ENCODE data around the gene CERS6.
"Not testable (repeated sequence)": the region's sequence is repeated elsewhere in the genome, so short reads cannot be mapped to it uniquely, and the experiment has no call there.

Gene CERS6

DNA sequence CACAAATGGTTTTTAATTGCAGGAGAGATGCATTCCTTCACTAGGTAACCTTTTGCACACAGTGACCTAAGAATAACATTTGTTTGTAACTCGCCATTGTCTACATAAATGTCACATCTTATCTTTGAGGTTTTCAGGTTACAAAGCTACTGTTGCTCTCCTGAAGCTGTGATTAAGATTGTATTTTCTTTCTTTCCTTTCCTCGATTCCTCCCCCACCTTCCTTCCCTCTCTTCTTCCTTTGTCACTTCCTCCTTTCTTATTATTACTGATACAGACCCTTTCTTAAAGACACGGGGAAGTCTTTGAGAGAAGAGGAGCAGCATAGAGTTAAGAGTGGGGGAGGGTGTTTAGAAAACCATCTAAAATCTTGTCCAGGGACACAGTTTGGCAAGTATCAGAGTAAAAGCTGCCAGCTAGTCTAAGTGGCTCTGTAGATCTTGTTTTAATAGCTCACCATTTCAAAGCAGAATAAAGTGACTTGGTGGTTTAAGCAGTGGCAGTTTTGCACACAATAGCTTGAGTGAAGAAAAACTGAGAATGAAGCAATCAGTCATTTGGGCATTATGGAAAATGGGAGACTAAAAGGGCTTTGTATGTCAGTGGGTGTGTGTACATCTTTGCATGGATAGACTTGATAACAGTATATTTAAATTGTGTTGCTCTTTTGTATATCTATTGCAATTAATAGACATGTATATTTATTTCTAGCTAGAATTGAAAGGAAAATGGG lies 10.9 kb downstream of the CERS6 start:
- peak; percentile 91 for FAIRE-seq

GRCh38 chr2:168467729-168468128 lies 11.7 kb downstream of the CERS6 start:
- DNase-seq (ENCODE audit: insufficient read length, low spot score) (no peak), FAIRE-seq (no peak)

More for the DNA sequence above, 10.9 kb downstream of the CERS6 start:
- no peak for DNase-seq (ENCODE audit: insufficient read length, low spot score)

GRCh38 chr2:168468354-168468753 lies 12.3 kb downstream of the CERS6 start:
- FAIRE-seq (peak; percentile 57), DNase-seq (ENCODE audit: insufficient read length, low spot score) (no peak)

- DNase-seq (ENCODE audit: insufficient read length, low spot score) (no peak), FAIRE-seq (peak; percentile 95)
These were observed 13.4 kb downstream of the CERS6 start for GRCh38 chr2:168469281-168469988.

- DNase-seq (ENCODE audit: insufficient read length, low spot score) = no peak
- peak; percentile 90 for FAIRE-seq
These were observed 14.5 kb downstream of the CERS6 start for GRCh38 chr2:168470320-168471162.

DNA sequence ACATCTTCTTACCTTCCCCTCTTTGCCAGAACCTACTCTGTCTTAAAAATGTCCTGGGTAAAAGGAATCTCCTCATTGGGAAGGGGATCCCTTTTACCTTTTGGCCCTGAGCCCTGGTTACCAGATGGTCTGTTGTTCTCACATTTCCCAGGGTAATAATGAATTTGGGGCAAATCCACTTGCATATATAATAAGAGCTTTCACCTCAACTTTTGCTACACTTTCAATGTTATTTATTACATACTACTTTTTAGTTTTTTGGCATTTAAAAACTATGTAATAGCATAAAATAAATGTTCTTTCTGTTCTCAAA lies 15.0 kb downstream of the CERS6 start:
- FAIRE-seq (no peak), DNase-seq (ENCODE audit: insufficient read length, low spot score) (no peak)

DNA sequence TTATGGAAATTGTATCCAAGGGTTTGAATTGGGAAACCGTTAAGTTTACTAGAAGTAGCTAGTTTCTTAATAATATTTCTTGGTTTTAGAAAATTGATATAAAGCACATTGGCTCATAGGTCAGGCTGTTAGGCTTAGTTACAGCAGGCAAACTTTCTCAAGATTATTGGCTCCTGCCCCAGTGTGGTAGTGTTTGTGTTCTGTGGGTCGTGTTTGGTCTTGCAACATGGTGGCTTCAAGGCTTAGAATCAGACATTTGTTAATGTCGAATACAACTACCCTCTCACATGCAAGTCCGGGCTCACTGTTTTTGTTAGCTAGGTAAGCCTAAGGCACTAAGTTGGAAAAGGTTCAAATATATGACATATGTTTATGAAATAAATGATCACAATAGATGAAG lies 19.6 kb downstream of the CERS6 start:
- DNase-seq (ENCODE audit: insufficient read length, low spot score) = no peak
- FAIRE-seq = no peak

DNA sequence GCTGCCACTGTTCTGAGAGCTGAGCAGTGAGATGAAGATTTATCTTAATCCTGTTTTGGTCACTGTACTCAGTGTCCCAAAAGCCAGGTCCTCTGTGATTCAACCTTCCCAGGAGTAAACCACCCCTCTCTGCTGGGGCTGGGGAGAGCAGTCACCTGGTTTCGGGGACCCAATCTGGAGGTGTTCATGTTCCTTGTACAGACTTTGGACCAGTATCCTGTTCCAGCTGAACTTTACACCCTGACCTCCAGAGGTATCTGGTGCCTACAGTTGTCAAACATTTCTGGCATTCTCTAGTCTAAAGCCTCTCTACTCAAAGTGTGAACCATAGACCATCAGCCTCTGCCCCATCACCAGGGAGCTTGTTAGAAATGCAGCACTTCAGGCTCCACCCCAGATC lies 22.1 kb downstream of the CERS6 start:
- DNase-seq (ENCODE audit: insufficient read length, low spot score) (no peak), FAIRE-seq (no peak)

GRCh38 chr2:168480356-168480755 lies 24.3 kb downstream of the CERS6 start:
- DNase-seq (ENCODE audit: insufficient read length, low spot score) (no peak), FAIRE-seq (peak; percentile 8)

GRCh38 chr2:168480825-168481585 lies 24.9 kb downstream of the CERS6 start:
- FAIRE-seq (no peak), DNase-seq (ENCODE audit: insufficient read length, low spot score) (no peak)

DNA sequence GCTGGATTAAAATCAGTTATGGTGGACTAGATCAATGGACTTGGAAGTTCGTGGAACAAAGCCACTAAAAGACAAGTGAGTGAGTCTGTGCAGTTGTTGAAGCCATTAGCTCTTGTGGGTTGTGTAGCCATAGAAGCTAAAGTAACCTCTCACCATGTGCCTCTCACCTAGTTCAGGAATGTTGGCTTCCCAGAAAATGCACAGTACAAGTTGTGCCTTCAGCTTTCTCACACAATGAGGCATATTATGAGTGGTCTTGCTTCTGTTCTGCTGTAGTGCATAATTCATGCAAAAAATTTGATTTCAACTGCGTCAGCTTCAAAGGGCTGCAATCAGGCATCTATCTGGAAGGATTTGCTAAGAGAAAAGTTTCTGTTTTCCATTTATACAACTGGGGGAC lies 26.2 kb downstream of the CERS6 start:
- FAIRE-seq (peak; percentile 45), DNase-seq (ENCODE audit: insufficient read length, low spot score) (no peak)

GRCh38 chr2:168482952-168483831 lies 27.1 kb downstream of the CERS6 start:
- DNase-seq (ENCODE audit: insufficient read length, low spot score) (no peak), FAIRE-seq (no peak)

DNA sequence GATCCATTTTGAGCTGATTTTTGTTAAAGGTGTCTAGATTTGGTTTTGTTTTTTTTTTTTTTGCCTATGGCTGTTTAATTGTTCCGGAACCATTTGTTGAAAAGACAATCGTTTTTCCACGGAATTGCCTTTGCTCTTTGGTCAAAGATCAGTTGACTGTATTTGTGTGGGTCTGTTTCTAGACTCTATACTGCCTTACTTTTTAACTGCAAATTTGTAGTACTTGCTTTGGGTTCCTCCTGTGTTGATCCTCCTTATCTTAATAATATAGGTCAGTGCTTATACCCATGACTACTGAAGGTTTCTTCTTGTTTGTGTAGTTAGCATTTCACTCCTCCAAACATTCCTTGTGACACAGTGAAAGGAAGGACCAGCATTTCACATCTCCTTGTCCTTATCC lies 30.4 kb downstream of the CERS6 start:
- DNase-seq (ENCODE audit: insufficient read length, low spot score) (no peak), FAIRE-seq (peak; percentile 56)

- DNase-seq (ENCODE audit: insufficient read length, low spot score) (peak; percentile 30), FAIRE-seq (peak; percentile 99)
These were observed 34.2 kb downstream of the CERS6 start for GRCh38 chr2:168490015-168490874.

DNA sequence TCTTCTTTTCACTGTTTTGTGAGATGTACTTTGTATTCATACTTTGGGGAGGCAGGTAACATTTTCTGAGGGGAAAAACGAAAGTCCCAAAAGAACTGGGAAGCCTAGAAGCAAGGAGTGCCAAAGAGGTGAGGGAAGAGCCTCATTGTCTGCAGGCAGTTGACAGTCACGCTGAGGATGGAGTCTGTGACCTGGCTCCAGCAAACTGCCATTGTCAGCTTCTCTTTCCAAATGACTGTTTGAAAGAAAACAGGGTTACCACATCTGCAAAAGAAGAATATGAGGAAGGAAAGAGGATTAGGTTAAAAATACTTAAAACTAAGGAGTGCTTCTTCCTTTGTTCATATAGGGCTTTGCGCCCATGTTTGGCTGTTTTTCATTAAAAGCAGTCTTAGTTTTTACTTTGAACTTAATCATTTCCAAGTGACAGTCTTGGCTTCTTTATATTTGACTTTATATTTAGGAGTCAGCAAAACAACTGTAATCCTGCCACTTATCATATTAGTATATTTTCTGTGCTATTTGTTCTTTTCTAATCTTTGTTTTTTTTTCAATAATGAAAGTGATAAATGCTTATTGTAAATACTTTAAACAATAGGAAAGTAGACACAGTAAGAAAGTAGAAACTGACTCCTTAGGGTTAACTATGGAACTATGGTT lies 35.0 kb downstream of the CERS6 start:
- DNase-seq (ENCODE audit: insufficient read length, low spot score) (no peak), FAIRE-seq (peak; percentile 53)

DNA sequence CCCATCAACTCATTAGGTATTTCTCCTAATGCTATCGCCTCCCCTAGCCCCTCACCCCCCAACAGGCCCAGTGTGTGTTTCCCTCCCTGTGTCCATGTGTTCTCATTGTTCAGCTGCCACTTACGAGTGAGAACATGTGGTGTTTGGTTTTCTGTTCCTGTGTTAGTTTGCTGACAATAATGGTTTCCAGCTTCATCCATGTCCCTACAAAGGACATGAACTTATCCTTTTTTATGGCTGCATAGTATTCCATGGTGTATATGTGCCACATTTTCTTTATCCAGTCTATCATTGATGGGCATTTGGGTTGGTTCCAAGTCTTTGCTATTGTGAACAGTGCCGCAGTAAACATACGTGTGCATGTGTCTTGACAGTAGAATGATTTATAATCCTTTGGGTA lies 35.7 kb downstream of the CERS6 start:
- FAIRE-seq = not testable (repeated sequence)

DNA sequence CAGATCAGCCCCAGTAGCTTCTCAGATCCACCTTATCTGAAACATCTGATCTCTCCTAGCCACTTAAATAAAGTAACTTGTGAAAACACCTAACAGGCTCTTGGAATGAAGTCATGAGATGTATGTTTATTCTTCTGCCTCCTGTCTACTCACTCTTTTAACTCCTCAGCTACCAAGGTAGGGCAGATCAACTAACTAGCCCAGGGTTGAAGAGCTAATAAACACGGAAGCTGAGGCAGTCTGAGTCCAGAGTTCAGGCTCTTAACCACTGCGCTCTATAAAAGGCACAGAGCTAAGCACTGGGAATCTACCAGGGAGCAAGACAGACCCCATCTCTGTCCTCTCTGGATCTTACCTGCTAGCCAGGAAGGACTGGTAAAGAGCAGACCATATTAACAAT lies 37.1 kb downstream of the CERS6 start:
- not testable (repeated sequence) for DNase-seq (ENCODE audit: insufficient read length, low spot score)
- FAIRE-seq = peak; percentile 81

More for the DNA sequence above, 35.7 kb downstream of the CERS6 start:
- DNase-seq (ENCODE audit: insufficient read length, low spot score) = not testable (repeated sequence)

DNA sequence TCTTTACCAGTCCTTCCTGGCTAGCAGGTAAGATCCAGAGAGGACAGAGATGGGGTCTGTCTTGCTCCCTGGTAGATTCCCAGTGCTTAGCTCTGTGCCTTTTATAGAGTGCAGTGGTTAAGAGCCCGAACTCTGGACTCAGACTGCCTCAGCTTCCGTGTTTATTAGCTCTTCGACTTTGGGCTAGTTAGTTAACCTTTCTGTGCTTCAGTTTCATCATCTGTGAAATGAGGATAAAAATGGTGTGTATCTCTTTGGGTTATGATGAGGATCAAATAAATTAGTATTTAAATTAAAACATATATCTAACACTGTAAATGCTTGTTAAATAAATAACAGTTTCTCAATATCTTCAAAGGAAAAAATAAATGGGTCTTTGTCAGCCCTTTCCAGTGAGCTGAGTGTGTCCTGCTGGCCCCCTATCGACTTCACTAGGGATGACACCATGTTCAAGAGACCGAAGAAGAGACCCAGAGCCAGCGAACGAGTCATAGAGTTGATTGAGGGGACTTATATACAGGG lies 38.2 kb downstream of the CERS6 start:
- FAIRE-seq (no peak), DNase-seq (ENCODE audit: insufficient read length, low spot score) (no peak)

Data from GM19239 (cell line).